Natural killer cell (primary cell): Measurements from ENCODE around the gene CFAP70. TPM values are rescaled to one million over a fixed set of nuclear protein-coding genes. Genes with fewer than 3 reads are reported as not detected.

ENCODE experiments used
- ATAC-seq, 3 donors: fragments of 150-1000 bp in 2 of 3; fragments of 200-7000 bp in 1 of 3; cut with Tn5 transposase; 1 replicate in 1 of 3; 2 replicates in 2 of 3; pipeline ENCODE4 v1.10.0; 2021; ENCODE audit warnings: mild to moderate bottlenecking in 2 of 3, moderate library complexity in 2 of 3
- DNase-seq, 2 donors: peaks; one replicate each; pipeline versions ENCODE4 v3.0.0 to v3.0.0-alpha.2; 2013 to 2021; ENCODE audit warnings: mixed read lengths in 1 of 2
- H3K27ac ChIP-seq: one replicate; pipeline ENCODE4 v1.5.1; 2013; ENCODE audit warnings: mild to moderate bottlenecking, low read length
- H3K27me3 ChIP-seq: one replicate; pipeline ENCODE4 v1.6.1; 2013; ENCODE audit warnings: low read length; ENCODE audit not compliant: control insufficient read depth, insufficient read depth
- H3K36me3 ChIP-seq: one replicate; pipeline ENCODE4 v1.6.1; 2013; ENCODE audit warnings: low read length; ENCODE audit not compliant: control insufficient read depth, insufficient read depth
- H3K4me1 ChIP-seq: one replicate; pipeline ENCODE4 v1.6.1; 2013; ENCODE audit warnings: low read length; ENCODE audit not compliant: control insufficient read depth, insufficient read depth
- H3K4me3 ChIP-seq: one replicate; pipeline ENCODE4 v1.5.1; 2013; ENCODE audit warnings: low read length
- H3K9me3 ChIP-seq: one replicate; pipeline ENCODE4 v1.6.1; 2013; ENCODE audit warnings: low read length; ENCODE audit not compliant: control insufficient read depth, insufficient read depth
- H3K27ac Mint-ChIP-seq, 2 donors: one replicate each; pipeline ENCODE4 v1.8.0; 2022; ENCODE audit warnings: mild to moderate bottlenecking in 2 of 2, mixed read lengths in 2 of 2, moderate library complexity in 1 of 2
- H3K27me3 Mint-ChIP-seq, 2 donors: one replicate each; pipeline ENCODE4 v1.8.0; 2022; ENCODE audit warnings: low read depth in 2 of 2, mixed read lengths in 2 of 2
- H3K36me3 Mint-ChIP-seq: one replicate; pipeline ENCODE4 v1.8.0; 2022; ENCODE audit warnings: mixed read lengths
- H3K4me1 Mint-ChIP-seq, 2 donors: one replicate each; pipeline ENCODE4 v1.8.0; 2022; ENCODE audit warnings: mixed read lengths in 2 of 2
- H3K4me3 Mint-ChIP-seq: one replicate; pipeline ENCODE4 v1.8.0; 2022; ENCODE audit warnings: mild to moderate bottlenecking, moderate library complexity, mixed read lengths
- H3K9me3 Mint-ChIP-seq, 2 donors: one replicate each; pipeline ENCODE4 v1.8.0; 2022; ENCODE audit warnings: mixed read lengths in 2 of 2
- CTCF ChIP-seq: fragments of 200-600 bp; IDR thresholded peaks from one replicate; pipeline ENCODE4 v1.8.0; 2022; ENCODE audit warnings: antibody characterized with exemption
- WGBS: methylation state at CpG from one replicate; pipeline ENCODE4 v1.1.7; 2013; ENCODE audit warnings: missing lambda C conversion rate; ENCODE audit not compliant: insufficient coverage; 5-methylcytosine and 5-hydroxymethylcytosine counted together
- intact Hi-C: fragments of 100-400 bp; cut with micrococcal nuclease; formaldehyde crosslinking; loops from one replicate; pipeline ENCODE4 v1.14.2; 2022
- total RNA-seq, 4 donors: library from RNA; stranded (reverse); fragments of 120-200 nt in 1 of 4; gene quantifications; one replicate each; pipeline versions ENCODE4 v1.2.3 to v1.2.4, GENCODE V29; 2013 to 2022

The CFAP70 gene
- total RNA-seq, 3 donors from 2014 or later (not counting 1 experiment from before 2014, with no cell fraction given), result 0.28 to 2.9 (median 0.95) TPM

- 100% methylated on average over 3 of the region's 3 CpGs for WGBS
- Histone ChIP-seq H3K27me3 (no peaks in the 10 kb centered on the region), H3K36me3 (peaks cover 3% of the 10 kb centered on the region), H3K4me1 (no peaks in the 10 kb centered on the region), H3K27ac (no peak overlapping the region), H3K4me3 (no peak overlapping the region), H3K9me3 (no peaks in the 10 kb centered on the region)
- no peak for DNase-seq
- Mint-ChIP-seq H3K27ac (no peak overlapping the region), H3K9me3 (no peaks in the 10 kb centered on the region), H3K4me1 (no peaks in the 10 kb centered on the region), H3K36me3 (no peaks in the 10 kb centered on the region), H3K27me3 (no peaks in the 10 kb centered on the region), H3K4me3 (no peak overlapping the region)
- ATAC-seq, result no peak
- no peak for TF ChIP-seq CTCF
- intact Hi-C loops, result no loop called here
Measured at GRCh38 chr10:73210395-73211105, 148.1 kb downstream of the CFAP70 start.

- peaks cover 3% of the 10 kb centered on the region for H3K36me3 ChIP-seq
- no peaks in the 10 kb centered on the region for H3K9me3 ChIP-seq
- H3K9me3 Mint-ChIP-seq, result no peaks in the 10 kb centered on the region
- intact Hi-C loops, result no loop called here
- H3K27me3 ChIP-seq, result no peaks in the 10 kb centered on the region
- H3K36me3 Mint-ChIP-seq, result no peaks in the 10 kb centered on the region
- H3K4me3 ChIP-seq, result no peak overlapping the region
- no peak overlapping the region for H3K27ac Mint-ChIP-seq
- no peaks in the 10 kb centered on the region for H3K4me1 Mint-ChIP-seq
- 87% methylated on average over 1 of the region's 1 CpG for WGBS
- no peak overlapping the region for H3K27ac ChIP-seq
- H3K4me3 Mint-ChIP-seq, result no peak overlapping the region
- no peak for ATAC-seq
- TF ChIP-seq CTCF, result no peak
- H3K27me3 Mint-ChIP-seq, result no peaks in the 10 kb centered on the region
- no peak for DNase-seq
- H3K4me1 ChIP-seq, result no peaks in the 10 kb centered on the region
Measured at GRCh38 chr10:73209705-73210104, 149.0 kb downstream of the CFAP70 start.

- ATAC-seq (no peak), DNase-seq (no peak)
- Mint-ChIP-seq H3K27ac (no peak overlapping the region), H3K27me3 (no peaks in the 10 kb centered on the region), H3K4me3 (no peak overlapping the region), H3K36me3 (no peaks in the 10 kb centered on the region), H3K4me1 (no peaks in the 10 kb centered on the region), H3K9me3 (no peaks in the 10 kb centered on the region)
- no peak for TF ChIP-seq CTCF
- intact Hi-C loops, result no loop called here
- Histone ChIP-seq H3K27me3 (no peaks in the 10 kb centered on the region), H3K27ac (no peak overlapping the region), H3K4me3 (no peak overlapping the region), H3K4me1 (no peaks in the 10 kb centered on the region), H3K36me3 (peaks cover 3% of the 10 kb centered on the region), H3K9me3 (no peaks in the 10 kb centered on the region)
- WGBS, result 92% methylated on average over 2 of the region's 2 CpGs
Measured at GRCh38 chr10:73207883-73208282, 150.8 kb downstream of the CFAP70 start.

- ATAC-seq, result no peak
- H3K27ac Mint-ChIP-seq, result no peak overlapping the region
- Histone ChIP-seq H3K9me3 (no peaks in the 10 kb centered on the region), H3K4me1 (no peaks in the 10 kb centered on the region), H3K27ac (no peak overlapping the region), H3K4me3 (no peak overlapping the region), H3K36me3 (peaks cover 3% of the 10 kb centered on the region), H3K27me3 (no peaks in the 10 kb centered on the region)
- no peak for DNase-seq
- no peak overlapping the region for H3K4me3 Mint-ChIP-seq
- H3K27me3 Mint-ChIP-seq, result no peaks in the 10 kb centered on the region
- no peaks in the 10 kb centered on the region for H3K9me3 Mint-ChIP-seq
- intact Hi-C loops, result no loop called here
- H3K36me3 Mint-ChIP-seq, result no peaks in the 10 kb centered on the region
- no peak for TF ChIP-seq CTCF
- H3K4me1 Mint-ChIP-seq, result no peaks in the 10 kb centered on the region
- WGBS, result 98% methylated on average over 5 of the region's 5 CpGs
Measured at GRCh38 chr10:73206385-73206784, 152.3 kb downstream of the CFAP70 start.
